NAMALWA (cell line): Measurements from ENCODE around the gene BBS9.
"Not testable (repeated sequence)": the region's sequence is repeated elsewhere in the genome, so short reads cannot be mapped to it uniquely, and the experiment has no call there.

Source experiments
- DNase-seq: peaks from one replicate; pipeline ENCODE4 v3.0.0-alpha.2; 2015; ENCODE audit warnings: low spot score

The BBS9 gene

GRCh38 chr7:33195264-33195663, 65.9 kb downstream of the BBS9 start:
- no peak for DNase-seq

- DNase-seq, result no peak
These were observed 66.9 kb downstream of the BBS9 start for GRCh38 chr7:33196221-33196620.

- no peak for DNase-seq
These were observed 70.9 kb downstream of the BBS9 start for GRCh38 chr7:33200282-33200681.

GRCh38 chr7:33201821-33202220, 72.5 kb downstream of the BBS9 start:
- DNase-seq, result no peak

DNA sequence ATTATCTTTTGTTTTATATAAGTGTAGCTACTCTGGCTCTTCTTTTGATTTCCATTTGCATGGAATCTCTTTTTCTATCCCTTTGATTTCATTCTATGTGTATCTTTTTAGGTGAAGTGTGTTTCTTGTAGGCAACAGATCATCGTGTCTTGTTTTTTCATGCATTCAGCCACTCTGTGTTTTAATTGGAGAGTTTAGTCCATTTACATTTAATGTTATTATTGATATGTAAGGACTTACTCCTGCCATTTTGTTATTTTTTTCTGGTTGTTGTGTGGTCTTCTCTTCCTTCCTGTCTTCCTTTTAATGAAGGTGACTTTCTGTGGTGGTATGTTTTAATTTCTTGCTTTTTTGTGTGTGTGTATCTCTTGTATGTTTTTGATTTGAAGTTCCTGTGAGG, 81.6 kb downstream of the BBS9 start:
- no peak for DNase-seq

GRCh38 chr7:33212144-33212543, 82.8 kb downstream of the BBS9 start:
- DNase-seq, result no peak

DNA sequence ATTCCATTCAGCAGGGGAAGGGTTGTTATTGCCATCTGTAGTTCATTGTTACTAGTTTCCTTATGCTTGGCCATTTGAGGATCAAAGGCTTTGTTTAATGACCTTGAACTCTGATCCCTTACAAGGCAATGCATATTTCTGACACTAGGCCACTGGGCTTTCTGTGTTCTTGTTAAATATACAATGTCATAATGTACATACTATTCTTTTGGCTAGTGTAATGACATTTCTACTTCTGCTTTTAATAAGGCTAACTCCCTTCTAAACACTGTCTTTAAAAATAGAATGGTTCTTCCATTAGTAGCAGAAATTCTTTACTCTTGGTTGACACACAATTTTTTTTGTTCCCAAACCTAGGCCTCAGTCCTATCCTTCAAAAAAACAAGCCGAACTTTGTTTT, 86.6 kb downstream of the BBS9 start:
- DNase-seq, result no peak

DNA sequence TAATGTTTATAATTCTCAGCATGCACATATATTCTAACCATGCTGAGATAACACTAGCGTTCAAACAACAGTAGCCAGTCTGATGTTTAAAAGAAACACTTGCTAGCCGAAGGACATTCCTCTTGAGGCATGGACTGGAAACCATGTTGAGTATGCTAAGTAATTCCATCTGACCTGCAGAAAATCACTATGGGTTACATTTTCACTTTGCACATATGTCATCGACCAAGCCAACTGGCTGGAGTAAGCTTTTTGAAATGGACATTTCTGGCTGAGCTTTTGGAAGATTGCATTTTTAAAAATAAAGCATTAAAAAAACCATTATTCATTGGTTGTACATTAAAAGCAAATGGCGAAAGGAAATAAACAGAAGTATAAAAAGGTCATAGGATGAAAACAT, 88.2 kb downstream of the BBS9 start:
- no peak for DNase-seq

DNA sequence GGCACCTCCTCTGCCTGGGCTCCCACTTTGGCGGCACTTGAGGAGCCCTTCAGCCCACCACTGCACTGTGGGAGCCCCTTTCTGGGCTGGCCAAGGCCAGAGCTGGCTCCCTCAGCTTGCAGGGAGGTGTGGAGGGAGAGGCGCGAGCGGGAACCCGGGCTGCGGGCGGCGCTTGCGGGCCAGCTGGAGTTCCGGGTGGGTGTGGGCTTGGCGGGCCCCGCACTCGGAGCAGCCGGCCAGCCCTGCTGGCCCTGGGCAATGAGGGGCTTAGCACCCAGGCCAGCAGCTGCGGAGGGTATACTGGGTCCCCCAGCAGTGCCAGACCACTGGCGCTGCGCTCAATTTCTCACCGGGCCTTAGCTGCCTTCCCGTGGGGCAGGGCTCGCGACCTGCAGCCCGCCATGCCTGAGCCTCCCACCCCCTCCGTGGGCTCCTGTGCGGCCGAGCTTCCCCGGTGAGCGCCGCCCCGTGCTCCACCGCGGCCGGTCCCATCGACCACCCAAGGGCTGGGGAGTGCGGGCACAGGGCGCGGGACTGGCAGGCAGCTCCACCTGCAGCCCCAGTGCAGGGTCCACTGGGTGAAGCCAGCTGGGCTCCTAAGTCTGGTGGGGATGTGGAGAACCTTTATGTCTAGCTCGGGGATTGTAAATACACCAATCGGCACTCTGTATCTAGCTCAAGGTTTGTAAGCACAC, 89.6 kb downstream of the BBS9 start:
- DNase-seq, result not testable (repeated sequence)

GRCh38 chr7:33220231-33220630, 90.9 kb downstream of the BBS9 start:
- DNase-seq, result no peak

- no peak for DNase-seq
These were observed 92.0 kb downstream of the BBS9 start for GRCh38 chr7:33221390-33221789.

DNA sequence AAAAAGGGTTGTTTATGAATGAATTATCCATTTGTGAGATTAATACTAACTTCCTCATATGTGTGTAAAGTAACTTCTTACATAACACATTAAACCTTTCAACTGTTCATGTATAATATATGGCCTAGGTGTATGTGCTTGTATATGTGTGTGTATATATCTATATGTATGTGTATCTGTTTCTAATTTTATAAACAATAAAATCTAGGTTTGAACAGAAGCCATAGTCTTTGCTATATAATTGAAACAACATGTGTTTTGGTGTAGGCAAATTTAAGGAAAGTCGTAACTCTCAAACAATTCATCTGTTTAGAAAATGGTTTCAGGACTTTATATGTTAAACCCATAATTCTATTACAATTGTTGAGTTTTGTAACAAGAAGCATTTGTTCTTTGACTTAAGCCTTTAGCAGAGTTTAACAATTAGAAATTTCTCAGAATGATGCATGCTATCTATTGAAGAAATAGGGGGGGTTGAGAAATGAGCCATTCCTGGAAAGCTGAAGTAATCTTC, 103.3 kb downstream of the BBS9 start:
- no peak for DNase-seq

- peak; percentile 6 for DNase-seq
These were observed 104.3 kb downstream of the BBS9 start for GRCh38 chr7:33233659-33234058.

DNA sequence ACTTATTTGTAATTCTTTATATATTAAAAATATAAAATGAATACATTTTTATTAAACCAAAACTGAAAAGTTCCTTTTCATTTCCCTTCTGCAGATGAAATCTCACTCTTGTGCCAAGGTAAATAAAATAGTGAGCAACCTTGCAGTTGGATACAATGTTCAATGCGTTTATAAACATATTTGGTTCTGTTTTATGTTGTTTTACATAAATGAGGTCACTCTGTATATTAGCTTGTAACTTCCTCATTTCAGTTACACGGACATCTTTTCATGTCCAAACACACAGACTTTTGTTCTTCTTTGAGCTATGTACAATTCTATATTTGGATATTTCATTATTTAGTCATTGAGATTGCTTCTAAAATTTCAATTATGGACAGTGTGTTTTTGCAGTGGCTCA, 107.7 kb downstream of the BBS9 start:
- peak; percentile 36 for DNase-seq

GRCh38 chr7:33243319-33243881, 114.0 kb downstream of the BBS9 start:
- DNase-seq, result peak; percentile 60

GRCh38 chr7:33248671-33249070, 119.3 kb downstream of the BBS9 start:
- DNase-seq, result no peak

DNA sequence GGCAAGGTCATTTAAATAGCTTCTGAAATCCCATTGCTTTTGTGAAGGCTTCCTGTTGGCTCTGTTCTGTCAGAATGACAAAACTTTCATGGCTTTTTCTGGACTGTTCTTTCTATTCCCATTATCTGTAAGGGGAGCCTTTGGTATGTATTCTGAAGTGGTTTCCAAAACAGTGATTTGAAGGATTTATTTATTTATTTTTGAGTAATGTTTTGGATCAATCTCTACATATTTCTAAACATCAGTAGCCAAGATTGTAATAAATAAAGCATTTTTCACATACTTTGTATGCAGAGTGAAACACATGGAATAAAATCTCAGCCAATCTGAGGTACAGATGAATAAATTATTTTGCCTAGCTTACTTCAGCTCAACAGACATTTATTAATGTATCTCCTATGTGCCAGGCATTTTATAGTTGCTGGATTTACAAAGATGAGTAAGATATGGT, 121.1 kb downstream of the BBS9 start:
- no peak for DNase-seq

GRCh38 chr7:33251301-33251700, 121.9 kb downstream of the BBS9 start:
- DNase-seq, result no peak

- DNase-seq, result no peak
These were observed 129.2 kb downstream of the BBS9 start for GRCh38 chr7:33258491-33258951.

DNA sequence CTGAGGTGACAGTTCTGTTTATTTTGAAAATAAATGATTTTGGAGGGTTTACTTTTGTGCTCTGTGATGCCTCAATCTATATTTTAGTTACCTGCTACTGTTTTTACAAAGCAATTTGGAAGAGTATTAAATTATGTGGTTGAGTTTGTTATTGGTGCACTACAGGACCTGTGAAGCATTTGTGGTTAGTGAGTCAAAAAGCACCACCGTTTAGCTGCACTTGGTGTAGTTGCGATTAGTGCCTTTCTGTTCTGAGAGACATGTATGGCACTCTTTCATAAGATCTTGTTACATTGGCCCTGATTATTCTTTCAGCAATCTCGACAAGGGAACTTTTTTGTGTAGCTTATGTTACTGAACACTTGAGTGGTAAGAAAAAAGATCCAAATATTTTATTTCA, 132.2 kb downstream of the BBS9 start:
- no peak for DNase-seq

DNA sequence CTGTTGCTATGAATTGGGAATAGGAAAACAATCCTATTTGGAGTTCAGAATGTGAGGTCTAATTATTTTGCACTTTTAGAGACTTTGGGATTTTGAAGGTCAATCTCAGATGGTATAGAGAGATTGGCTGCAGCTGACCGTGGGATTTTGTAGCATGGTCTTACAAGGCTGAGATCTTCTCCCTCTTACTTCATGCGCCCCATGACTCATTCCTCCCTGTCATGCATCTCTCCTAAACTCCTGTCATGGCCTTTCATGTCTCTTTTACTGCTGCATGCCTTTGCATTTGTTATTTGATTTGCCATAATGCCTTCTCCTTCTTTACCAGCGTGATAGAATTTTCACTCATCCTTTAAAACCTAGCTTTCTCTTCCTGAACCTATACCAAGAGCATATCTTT, 133.1 kb downstream of the BBS9 start:
- no peak for DNase-seq

DNA sequence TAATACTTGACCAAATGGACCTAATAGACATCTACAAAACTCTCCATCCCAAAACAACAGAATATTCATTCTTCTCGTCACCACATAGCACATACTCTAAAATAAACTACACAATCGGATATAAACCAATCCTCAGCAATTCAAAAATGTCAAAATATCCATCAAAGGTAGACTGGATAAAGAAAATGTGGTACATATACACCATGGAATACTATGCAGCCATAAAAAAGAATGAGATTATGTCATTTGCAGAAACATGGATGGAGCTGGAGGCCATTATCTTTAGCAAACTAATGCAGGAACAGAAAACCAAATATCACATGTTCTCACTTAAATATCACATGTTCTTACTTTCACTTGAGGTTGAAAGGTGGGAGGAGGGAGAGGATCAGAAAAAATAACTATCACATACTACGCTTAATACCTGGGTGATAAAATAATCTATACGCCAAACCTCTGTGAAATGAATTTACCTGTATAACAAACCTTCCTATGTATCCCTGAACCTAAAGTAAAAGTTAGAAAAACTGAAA, 142.5 kb downstream of the BBS9 start:
- DNase-seq, result not testable (repeated sequence)

DNA sequence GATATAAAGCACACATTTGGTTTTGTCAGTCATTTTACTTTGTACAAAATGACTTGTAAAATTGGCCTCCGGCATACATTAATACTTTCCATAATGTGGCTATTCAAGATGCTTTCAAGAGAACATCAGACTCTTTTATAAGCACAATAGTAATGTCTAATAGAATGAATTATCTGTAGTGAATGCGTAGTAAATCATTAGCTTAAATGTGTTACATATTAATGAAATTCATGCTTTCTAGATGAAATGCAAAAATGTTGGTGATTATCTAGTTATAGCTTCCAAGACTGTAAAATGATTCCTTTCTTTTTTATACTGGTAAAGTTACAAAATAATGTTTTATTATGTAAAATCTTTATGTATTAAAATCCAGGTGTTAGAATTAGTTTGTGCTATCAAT, 144.0 kb downstream of the BBS9 start:
- DNase-seq, result no peak

GRCh38 chr7:33276325-33276724, 147.0 kb downstream of the BBS9 start:
- no peak for DNase-seq
